Epithelial cell of esophagus (primary cell): ENCODE results near the gene KIAA0319L.

Experiments
- DNase-seq: peaks from one replicate; pipeline ENCODE4 v3.0.0; 2010; ENCODE audit warnings: low read depth
- H3K4me3 ChIP-seq: 2 replicates; pipeline ENCODE4 v1.5.1; 2011; ENCODE audit warnings: mild to moderate bottlenecking, low read length, control low read depth
- TF ChIP-seq, protein P1 (sequence below): IDR thresholded peaks from 2 replicates; pipeline ENCODE4 v1.5.1; 2011; ENCODE audit warnings: low read depth, mild to moderate bottlenecking, low read length, control low read depth, inconsistent platforms; ENCODE audit not compliant: insufficient read depth; ENCODE audit errors: missing control alignments

KIAA0319L gene

DNA sequence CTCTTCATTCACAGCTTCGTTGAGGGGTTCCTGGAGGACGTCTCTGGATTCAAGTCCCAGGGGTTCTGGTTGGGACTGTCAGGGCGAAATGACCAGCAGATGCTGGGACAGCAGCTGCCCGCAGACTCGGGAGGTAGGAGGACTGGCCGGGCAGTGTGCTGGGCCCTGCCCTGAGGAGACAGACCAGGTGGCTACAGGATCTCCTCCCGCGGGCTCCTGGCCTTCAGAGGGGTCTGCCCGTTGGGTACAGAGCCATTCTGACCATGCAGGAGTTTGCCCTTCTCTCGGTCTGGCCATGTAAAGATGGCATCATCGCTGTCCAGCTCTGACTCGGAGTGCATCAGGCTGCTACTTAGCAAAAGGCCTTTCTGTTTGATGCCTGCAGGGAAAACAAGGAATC, 122.5 kb downstream of the KIAA0319L start:
- DNase-seq: no peak
- TF ChIP-seq, protein P1, sequence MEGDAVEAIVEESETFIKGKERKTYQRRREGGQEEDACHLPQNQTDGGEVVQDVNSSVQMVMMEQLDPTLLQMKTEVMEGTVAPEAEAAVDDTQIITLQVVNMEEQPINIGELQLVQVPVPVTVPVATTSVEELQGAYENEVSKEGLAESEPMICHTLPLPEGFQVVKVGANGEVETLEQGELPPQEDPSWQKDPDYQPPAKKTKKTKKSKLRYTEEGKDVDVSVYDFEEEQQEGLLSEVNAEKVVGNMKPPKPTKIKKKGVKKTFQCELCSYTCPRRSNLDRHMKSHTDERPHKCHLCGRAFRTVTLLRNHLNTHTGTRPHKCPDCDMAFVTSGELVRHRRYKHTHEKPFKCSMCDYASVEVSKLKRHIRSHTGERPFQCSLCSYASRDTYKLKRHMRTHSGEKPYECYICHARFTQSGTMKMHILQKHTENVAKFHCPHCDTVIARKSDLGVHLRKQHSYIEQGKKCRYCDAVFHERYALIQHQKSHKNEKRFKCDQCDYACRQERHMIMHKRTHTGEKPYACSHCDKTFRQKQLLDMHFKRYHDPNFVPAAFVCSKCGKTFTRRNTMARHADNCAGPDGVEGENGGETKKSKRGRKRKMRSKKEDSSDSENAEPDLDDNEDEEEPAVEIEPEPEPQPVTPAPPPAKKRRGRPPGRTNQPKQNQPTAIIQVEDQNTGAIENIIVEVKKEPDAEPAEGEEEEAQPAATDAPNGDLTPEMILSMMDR: no peak
- H3K4me3 ChIP-seq: no peak overlapping the region

- TF ChIP-seq, protein P1: no peak
- DNase-seq: no peak
- H3K4me3 ChIP-seq: no peak overlapping the region
Observed at GRCh38 chr1:35433714-35434113, 123.5 kb downstream of the KIAA0319L start.

DNA sequence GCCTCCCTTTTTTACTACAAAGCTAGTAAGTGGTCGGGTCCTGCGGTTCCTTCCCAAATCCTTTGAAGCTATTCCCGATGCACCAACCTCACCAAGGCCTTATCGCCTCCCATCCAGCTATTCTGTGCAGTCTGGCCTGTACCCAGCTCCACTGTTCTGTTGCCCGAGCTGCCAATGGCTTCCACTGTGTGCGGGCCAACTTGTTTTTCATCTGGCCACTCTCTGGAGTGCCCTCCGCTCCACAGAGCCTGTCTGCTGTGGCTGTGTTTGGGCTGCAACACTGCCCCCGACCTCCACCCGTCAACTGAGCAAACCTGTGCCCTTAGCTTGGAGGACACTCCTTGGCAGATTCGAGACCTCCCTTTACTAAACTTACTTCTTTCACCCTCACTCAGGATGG, 125.0 kb downstream of the KIAA0319L start:
- TF ChIP-seq, protein P1: no peak
- no peak for DNase-seq
- no peak overlapping the region for H3K4me3 ChIP-seq

- no peak overlapping the region for H3K4me3 ChIP-seq
- DNase-seq: no peak
- TF ChIP-seq, protein P1: no peak
Observed at GRCh38 chr1:35431173-35431599, 126.0 kb downstream of the KIAA0319L start.

DNA sequence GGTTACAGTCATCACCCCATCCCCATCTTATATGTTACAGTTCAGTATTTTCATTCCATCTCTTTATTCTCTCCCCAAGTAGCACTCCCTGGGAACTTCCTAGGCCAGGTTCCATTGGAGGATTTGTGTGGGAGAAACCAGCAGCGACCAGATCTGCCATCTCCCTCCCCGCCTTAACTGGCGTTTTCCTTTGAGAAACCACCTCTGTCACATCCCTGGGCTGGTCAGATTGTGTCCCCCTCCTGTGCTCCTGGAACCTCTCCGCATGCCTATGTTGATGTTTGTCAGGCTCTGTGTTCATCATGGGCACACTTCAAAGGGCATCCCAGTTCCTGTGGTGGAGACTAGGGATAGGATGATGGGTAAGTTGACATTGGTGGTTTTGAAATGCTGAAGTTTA, 126.4 kb downstream of the KIAA0319L start:
- TF ChIP-seq, protein P1: no peak
- H3K4me3 ChIP-seq: no peak overlapping the region
- no peak for DNase-seq

GRCh38 chr1:35428360-35428759, 128.8 kb downstream of the KIAA0319L start:
- DNase-seq: no peak
- TF ChIP-seq, protein P1: no peak
- no peak overlapping the region for H3K4me3 ChIP-seq

DNA sequence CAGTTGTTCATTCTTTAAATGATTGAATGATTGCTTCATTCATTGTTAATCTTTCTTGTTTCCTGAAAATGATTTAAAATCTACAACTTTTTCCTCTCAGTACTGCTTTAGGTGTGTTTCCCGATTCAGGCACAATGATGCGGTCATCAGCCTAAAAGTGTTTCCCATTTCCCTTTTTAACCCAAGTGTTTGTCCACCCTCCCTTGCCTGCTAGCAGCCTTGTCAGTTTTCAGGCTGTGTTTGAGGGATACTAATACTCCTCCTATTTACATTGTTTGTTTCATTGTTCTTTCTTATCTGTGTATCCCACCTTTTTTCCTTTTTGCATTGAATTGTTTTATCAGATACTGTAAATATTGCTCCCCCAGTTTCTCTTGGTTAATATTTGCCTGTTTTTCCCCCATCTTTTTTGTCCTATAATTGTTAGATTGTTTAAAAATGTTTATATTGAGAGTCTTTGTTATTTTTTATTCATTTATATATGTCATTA, 131.1 kb downstream of the KIAA0319L start:
- H3K4me3 ChIP-seq: no peak overlapping the region
- TF ChIP-seq, protein P1: no peak
- no peak for DNase-seq
